ENCODE results near the gene PDGFA. TPM values are rescaled to one million over a fixed set of nuclear protein-coding genes. Genes with fewer than 3 reads are reported as not detected.

PDGFA gene
- total RNA-seq, 2 experiments from 2014 or later, result 0.23 to 0.53 TPM

DNA sequence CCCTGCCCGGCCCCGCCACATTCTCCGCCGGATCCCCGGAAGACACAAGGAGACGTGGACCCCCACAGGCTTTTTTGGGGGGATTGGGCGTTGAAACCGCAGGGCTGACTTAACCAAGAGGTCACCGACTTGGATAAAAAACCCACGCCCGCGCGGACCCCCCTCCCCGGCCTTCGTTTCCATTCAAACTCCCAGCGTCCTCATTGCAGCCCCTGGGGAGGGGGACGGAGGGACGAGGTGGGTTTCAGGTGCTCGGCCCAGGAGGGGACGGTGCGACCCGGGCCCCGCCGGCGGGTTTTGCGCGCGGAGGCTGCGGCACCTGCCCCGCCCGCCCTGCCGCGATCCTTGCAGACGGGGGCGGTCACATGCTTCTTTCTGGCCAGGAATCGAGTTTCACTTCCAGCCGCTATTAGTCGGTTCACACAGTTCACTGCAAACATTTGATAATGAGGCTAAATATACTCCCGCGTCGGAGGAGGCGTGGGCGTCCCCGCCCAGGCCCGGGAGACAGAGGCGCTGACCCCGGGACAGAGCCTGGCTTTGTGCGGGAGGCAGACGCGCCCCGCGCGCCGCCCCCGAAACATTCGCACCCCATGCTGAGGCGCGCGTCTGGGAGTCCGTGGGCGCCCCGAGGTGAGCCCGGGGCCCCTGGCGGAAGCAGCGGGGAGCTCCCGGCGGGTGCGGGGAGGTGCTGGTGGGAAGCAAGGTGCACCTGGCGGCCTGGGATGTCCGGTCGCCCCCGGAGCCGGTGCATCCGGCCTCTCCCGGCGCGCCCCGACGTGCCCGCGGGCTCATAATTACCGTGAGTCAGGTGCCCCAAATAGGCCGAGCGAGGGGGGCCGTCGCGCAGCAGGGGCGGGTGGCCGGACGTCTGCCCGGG is 2.7 kb upstream of the PDGFA start:
- H3K27me3 Mint-ChIP-seq, result peaks cover 40% of the 10 kb centered on the region
- H3K4me1 Mint-ChIP-seq, result peaks cover 6% of the 10 kb centered on the region
- POLR2A ChIA-PET, result interaction anchor here (1.0 kb wide), 1 partner anchor 96 kb away, joined by 4 read pairs; no protein-coding TSS in a partner anchor
- no peaks in the 10 kb centered on the region for H3K36me3 Mint-ChIP-seq
- no peaks in the 10 kb centered on the region for H3K9me3 Mint-ChIP-seq
- H3K27ac Mint-ChIP-seq, result no peak overlapping the region
- H3K4me3 Mint-ChIP-seq, result peak overlapping the region; percentile 44
- ATAC-seq (ENCODE audit: low read depth) (no peak), DNase-seq (peak; percentile 56)

GRCh38 chr7:521221-522070 is 1.8 kb upstream of the PDGFA start:
- no peak for ATAC-seq (ENCODE audit: low read depth)
- Mint-ChIP-seq H3K4me3 (no peak overlapping the region), H3K9me3 (no peaks in the 10 kb centered on the region), H3K4me1 (peaks cover 6% of the 10 kb centered on the region), H3K27me3 (peaks cover 40% of the 10 kb centered on the region), H3K27ac (no peak overlapping the region), H3K36me3 (no peaks in the 10 kb centered on the region)
- DNase-seq, result peak; percentile 41
- POLR2A ChIA-PET, result no interaction called here

GRCh38 chr7:520503-521161 is 986 bp upstream of the PDGFA start:
- POLR2A ChIA-PET, result interaction anchor here (0.6 kb wide), 1 partner anchor 97 kb away, joined by 3 read pairs; no protein-coding TSS in a partner anchor
- peaks cover 48% of the 10 kb centered on the region for H3K27me3 Mint-ChIP-seq
- H3K4me1 Mint-ChIP-seq, result peaks cover 6% of the 10 kb centered on the region
- peak; percentile 45 for DNase-seq
- H3K9me3 Mint-ChIP-seq, result no peaks in the 10 kb centered on the region
- H3K4me3 Mint-ChIP-seq, result no peak overlapping the region
- no peak overlapping the region for H3K27ac Mint-ChIP-seq
- no peaks in the 10 kb centered on the region for H3K36me3 Mint-ChIP-seq
- no peak for ATAC-seq (ENCODE audit: low read depth)

DNA sequence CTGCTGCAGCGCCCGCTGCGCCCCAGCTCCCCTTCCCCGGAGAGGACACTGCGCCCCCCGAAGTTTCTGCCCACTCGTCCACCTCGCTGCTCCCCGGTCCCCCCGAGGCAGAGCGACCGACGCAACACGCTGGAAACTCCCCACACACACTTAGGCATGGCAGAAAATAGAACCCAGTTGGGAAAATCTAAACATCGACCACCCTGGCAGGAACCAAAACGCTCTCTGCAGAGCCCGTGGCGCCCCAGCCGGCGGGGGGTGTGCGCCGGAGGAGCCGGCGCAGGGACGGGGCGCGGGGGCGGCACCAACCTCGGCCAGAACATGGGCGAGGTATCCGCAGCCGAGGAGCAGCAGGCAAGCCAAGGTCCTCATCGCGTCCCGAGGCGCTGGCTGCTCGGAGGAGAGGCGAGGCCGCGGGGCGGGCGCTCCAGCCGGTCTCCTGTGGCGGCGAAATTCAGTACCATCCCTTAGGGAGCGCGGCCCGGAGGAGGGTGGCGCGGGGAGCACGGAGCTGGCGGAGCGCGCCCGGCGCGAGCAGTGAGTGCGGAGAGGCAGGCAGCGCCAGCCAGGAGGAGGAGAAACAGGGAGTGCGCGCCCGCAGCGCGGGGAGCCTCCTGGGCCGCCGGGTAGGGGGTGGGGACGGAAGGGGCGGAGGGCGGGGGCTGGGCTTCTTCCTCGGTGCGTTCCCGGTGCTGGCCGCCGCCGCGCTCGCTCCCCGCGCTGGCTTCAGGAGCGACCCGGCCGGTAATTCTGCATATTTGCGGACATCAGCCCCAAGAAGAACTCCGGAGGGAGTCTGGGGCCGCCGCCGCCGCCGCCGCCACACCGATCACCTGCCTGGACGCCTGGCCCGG is 789 bp downstream of the PDGFA start:
- Mint-ChIP-seq H3K36me3 (no peaks in the 10 kb centered on the region), H3K4me3 (peak overlapping the region; percentile 77), H3K27ac (no peak overlapping the region), H3K9me3 (no peaks in the 10 kb centered on the region), H3K27me3 (peaks cover 46% of the 10 kb centered on the region), H3K4me1 (peaks cover 6% of the 10 kb centered on the region)
- ATAC-seq (ENCODE audit: low read depth) (peak; percentile 24), DNase-seq (peak; percentile 63)
- POLR2A ChIA-PET, result no interaction called here

- no peak for DNase-seq
- POLR2A ChIA-PET, result no interaction called here
- H3K4me1 Mint-ChIP-seq, result peaks cover 6% of the 10 kb centered on the region
- H3K4me3 Mint-ChIP-seq, result peak overlapping the region; percentile 77
- no peak for ATAC-seq (ENCODE audit: low read depth)
- H3K9me3 Mint-ChIP-seq, result no peaks in the 10 kb centered on the region
- H3K36me3 Mint-ChIP-seq, result no peaks in the 10 kb centered on the region
- no peak overlapping the region for H3K27ac Mint-ChIP-seq
- peaks cover 37% of the 10 kb centered on the region for H3K27me3 Mint-ChIP-seq
Measured at GRCh38 chr7:517774-518629, 1.6 kb downstream of the PDGFA start.

- Mint-ChIP-seq H3K36me3 (no peaks in the 10 kb centered on the region), H3K27ac (no peak overlapping the region), H3K9me3 (no peaks in the 10 kb centered on the region), H3K4me1 (peaks cover 6% of the 10 kb centered on the region), H3K27me3 (peaks cover 32% of the 10 kb centered on the region), H3K4me3 (no peak overlapping the region)
- POLR2A ChIA-PET, result no interaction called here
- DNase-seq (no peak), ATAC-seq (ENCODE audit: low read depth) (no peak)
Measured at GRCh38 chr7:516606-517456, 2.8 kb downstream of the PDGFA start.

- DNase-seq (no peak), ATAC-seq (ENCODE audit: low read depth) (no peak)
- H3K4me3 Mint-ChIP-seq, result no peak overlapping the region
- H3K27ac Mint-ChIP-seq, result no peak overlapping the region
- peaks cover 28% of the 10 kb centered on the region for H3K27me3 Mint-ChIP-seq
- H3K36me3 Mint-ChIP-seq, result no peaks in the 10 kb centered on the region
- H3K9me3 Mint-ChIP-seq, result no peaks in the 10 kb centered on the region
- POLR2A ChIA-PET, result no interaction called here
- peaks cover 6% of the 10 kb centered on the region for H3K4me1 Mint-ChIP-seq
Measured at GRCh38 chr7:516216-516605, 3.4 kb downstream of the PDGFA start.

- Mint-ChIP-seq H3K4me1 (peaks cover 6% of the 10 kb centered on the region), H3K27me3 (peaks cover 23% of the 10 kb centered on the region), H3K9me3 (no peaks in the 10 kb centered on the region), H3K27ac (no peak overlapping the region), H3K36me3 (no peaks in the 10 kb centered on the region), H3K4me3 (no peak overlapping the region)
- POLR2A ChIA-PET, result no interaction called here
- DNase-seq, result no peak
- ATAC-seq (ENCODE audit: low read depth), result no peak
Measured at GRCh38 chr7:515628-516027, 4.0 kb downstream of the PDGFA start.

DNA sequence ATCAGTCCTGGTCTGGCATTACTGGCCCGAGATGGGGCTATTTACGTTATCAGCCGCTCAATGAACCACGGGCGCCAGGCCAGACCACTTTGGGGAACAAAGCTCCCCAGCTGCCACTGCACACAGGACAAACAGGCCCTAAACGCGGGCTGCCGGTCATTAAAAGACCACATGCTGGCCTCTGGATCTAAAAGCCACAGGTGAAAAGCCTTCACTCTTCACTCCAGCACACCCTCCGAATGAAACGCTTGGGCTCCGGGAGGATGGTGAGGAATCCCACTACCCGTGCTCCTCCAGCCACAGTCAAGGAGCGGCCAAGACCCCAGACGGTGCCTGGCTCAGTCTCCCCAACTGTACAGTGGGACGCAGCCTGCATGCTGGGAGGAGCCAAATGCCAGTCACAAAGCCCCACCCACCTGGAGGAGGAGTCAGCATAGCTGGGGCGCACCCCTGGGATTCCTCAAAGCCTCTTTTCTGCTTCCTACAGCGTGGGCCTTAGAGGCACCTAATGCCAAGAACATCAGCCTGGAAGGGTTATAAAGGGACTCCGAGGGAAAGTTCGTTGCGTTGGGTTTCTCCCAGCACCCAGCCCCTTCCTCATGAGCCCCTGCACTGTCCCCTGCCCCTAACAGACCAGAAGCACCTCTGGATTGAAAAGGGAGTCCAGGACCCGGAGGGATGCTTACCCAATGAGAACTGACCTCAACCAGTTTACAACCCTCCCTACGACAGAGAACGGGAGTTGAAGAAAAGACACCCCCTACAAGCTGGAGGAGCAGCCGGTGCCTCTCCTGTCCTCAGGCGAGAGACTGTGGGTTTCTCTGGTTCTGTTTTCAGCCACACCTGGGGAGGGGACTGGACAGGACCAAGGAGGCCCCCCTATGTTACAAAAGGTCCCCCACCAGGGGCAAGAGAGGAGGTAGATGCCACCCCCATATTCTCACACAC is 4.7 kb downstream of the PDGFA start:
- no peak for DNase-seq
- Mint-ChIP-seq H3K9me3 (no peaks in the 10 kb centered on the region), H3K27ac (no peak overlapping the region), H3K36me3 (no peaks in the 10 kb centered on the region), H3K4me3 (no peak overlapping the region), H3K27me3 (peaks cover 23% of the 10 kb centered on the region), H3K4me1 (peaks cover 6% of the 10 kb centered on the region)
- POLR2A ChIA-PET, result no interaction called here
- no peak for ATAC-seq (ENCODE audit: low read depth)

GRCh38 chr7:514242-514641 is 5.4 kb downstream of the PDGFA start:
- no peak for DNase-seq
- ATAC-seq (ENCODE audit: low read depth), result no peak
- no peaks in the 10 kb centered on the region for H3K36me3 Mint-ChIP-seq
- H3K4me3 Mint-ChIP-seq, result no peak overlapping the region
- H3K27ac Mint-ChIP-seq, result no peak overlapping the region
- peaks cover 23% of the 10 kb centered on the region for H3K27me3 Mint-ChIP-seq
- no peaks in the 10 kb centered on the region for H3K9me3 Mint-ChIP-seq
- POLR2A ChIA-PET, result no interaction called here
- peaks cover 6% of the 10 kb centered on the region for H3K4me1 Mint-ChIP-seq
